Measurements from ENCODE around the gene CA12. TPM values are rescaled to one million over a fixed set of nuclear protein-coding genes. Genes with fewer than 3 reads are reported as not detected.

The CA12 gene
- total RNA-seq, 1 experiment from 2014 or later = 0.97 TPM

- ChIA-PET CTCF (no interaction called here), POLR2A (ENCODE audit: low non-redundant PET) (no interaction called here)
- intact Hi-C loops (cut with micrococcal nuclease; ENCODE audit: unreplicated experiment) = no loop called here
- Histone ChIP-seq H3K4me3 (ENCODE audit: low read depth, low read length, poor library complexity, severe bottlenecking) (no peak overlapping the region), H3K27ac (ENCODE audit: low read depth, low read length, poor library complexity, severe bottlenecking) (no peak overlapping the region), H3K27me3 (replicated peaks; ENCODE audit: insufficient read depth, low read depth, low read length, poor library complexity) (no peaks in the 10 kb centered on the region), H3K4me1 (ENCODE audit: insufficient read depth, low read length, poor library complexity, severe bottlenecking) (peaks cover 5% of the 10 kb centered on the region), H3K9me3 (ENCODE audit: low read depth, low read length, poor library complexity, severe bottlenecking) (no peaks in the 10 kb centered on the region), H3K36me3 (ENCODE audit: insufficient read depth, low read length, poor library complexity, severe bottlenecking) (no peaks in the 10 kb centered on the region)
- TF ChIP-seq CTCF (conservative IDR thresholded peaks at IDR 0.05; ENCODE audit: low read depth, low read length) (no peak), EZH2 (IDR thresholded peaks at IDR 0.05; ENCODE audit: borderline replicate concordance, low read depth, low read length, poor library complexity, severe bottlenecking) (no peak)
- no peak for DNase-seq (ENCODE audit: low spot score)
- no TSS peak for BruUV-seq (replicated peaks)
These were observed 67.8 kb downstream of the CA12 start for GRCh38 chr15:63313825-63314224.

GRCh38 chr15:63312286-63312685, 69.4 kb downstream of the CA12 start:
- H3K4me1 ChIP-seq (ENCODE audit: insufficient read depth, low read length, poor library complexity, severe bottlenecking) = peaks cover 5% of the 10 kb centered on the region
- no peaks in the 10 kb centered on the region for H3K36me3 ChIP-seq (ENCODE audit: insufficient read depth, low read length, poor library complexity, severe bottlenecking)
- H3K27ac ChIP-seq (ENCODE audit: low read depth, low read length, poor library complexity, severe bottlenecking) = no peak overlapping the region
- H3K4me3 ChIP-seq (ENCODE audit: low read depth, low read length, poor library complexity, severe bottlenecking) = no peak overlapping the region
- no peaks in the 10 kb centered on the region for H3K9me3 ChIP-seq (ENCODE audit: low read depth, low read length, poor library complexity, severe bottlenecking)
- ChIA-PET POLR2A (ENCODE audit: low non-redundant PET) (no interaction called here), CTCF (interaction anchor here (0.7 kb wide), 1 partner anchor 94 kb away, joined by 4 read pairs; no protein-coding TSS in a partner anchor)
- no peaks in the 10 kb centered on the region for H3K27me3 ChIP-seq (replicated peaks; ENCODE audit: insufficient read depth, low read depth, low read length, poor library complexity)
- no TSS peak for BruUV-seq (replicated peaks)
- no peak for TF ChIP-seq EZH2 (IDR thresholded peaks at IDR 0.05; ENCODE audit: borderline replicate concordance, low read depth, low read length, poor library complexity, severe bottlenecking)
- TF ChIP-seq CTCF (conservative IDR thresholded peaks at IDR 0.05; ENCODE audit: low read depth, low read length) = no peak
- intact Hi-C loops (cut with micrococcal nuclease; ENCODE audit: unreplicated experiment) = no loop called here
- DNase-seq (ENCODE audit: low spot score) = no peak

GRCh38 chr15:63310646-63311045, 71.0 kb downstream of the CA12 start:
- CTCF ChIA-PET = no interaction called here
- BruUV-seq (replicated peaks) = no TSS peak
- Histone ChIP-seq H3K9me3 (ENCODE audit: low read depth, low read length, poor library complexity, severe bottlenecking) (no peaks in the 10 kb centered on the region), H3K4me3 (ENCODE audit: low read depth, low read length, poor library complexity, severe bottlenecking) (no peak overlapping the region), H3K4me1 (ENCODE audit: insufficient read depth, low read length, poor library complexity, severe bottlenecking) (peaks cover 5% of the 10 kb centered on the region), H3K27me3 (replicated peaks; ENCODE audit: insufficient read depth, low read depth, low read length, poor library complexity) (no peaks in the 10 kb centered on the region), H3K36me3 (ENCODE audit: insufficient read depth, low read length, poor library complexity, severe bottlenecking) (no peaks in the 10 kb centered on the region), H3K27ac (ENCODE audit: low read depth, low read length, poor library complexity, severe bottlenecking) (no peak overlapping the region)
- POLR2A ChIA-PET (ENCODE audit: low non-redundant PET) = no interaction called here
- no peak for TF ChIP-seq EZH2 (IDR thresholded peaks at IDR 0.05; ENCODE audit: borderline replicate concordance, low read depth, low read length, poor library complexity, severe bottlenecking)
- TF ChIP-seq CTCF (conservative IDR thresholded peaks at IDR 0.05; ENCODE audit: low read depth, low read length) = no peak
- intact Hi-C loops (cut with micrococcal nuclease; ENCODE audit: unreplicated experiment) = no loop called here
- no peak for DNase-seq (ENCODE audit: low spot score)

Data from A673 (cell line).